Cardiac fibroblast (primary cell): ENCODE data around the gene USP20.

Source experiments
- DNase-seq, 2 donors: peaks; one replicate each; pipeline versions ENCODE4 v3.0.0 to v3.0.0-alpha.2; 2010; ENCODE audit warnings: low read depth in 2 of 2
- H3K4me3 ChIP-seq, 2 donors: replicated peaks in 1 of 2; 1 replicate in 1 of 2; 2 replicates in 1 of 2; pipeline ENCODE4 v1.5.1; 2011; ENCODE audit warnings: low read depth in 2 of 2, low read length in 2 of 2, mild to moderate bottlenecking in 2 of 2, moderate library complexity in 1 of 2
- CTCF ChIP-seq: IDR thresholded peaks from one replicate; pipeline ENCODE4 v1.5.1; 2011; ENCODE audit warnings: low read depth, mild to moderate bottlenecking, low read length, inconsistent platforms

Gene USP20

GRCh38 chr9:129811967-129812363 lies 23.3 kb upstream of the USP20 start:
- peak in 1 of 2 donors; percentile 55 for DNase-seq
- H3K4me3 ChIP-seq, result no peak overlapping the region
- no peak for TF ChIP-seq CTCF

GRCh38 chr9:129812385-129812784 lies 22.9 kb upstream of the USP20 start:
- no peak for TF ChIP-seq CTCF
- no peak for DNase-seq
- H3K4me3 ChIP-seq, result no peak overlapping the region

- no peak for TF ChIP-seq CTCF
- no peak overlapping the region for H3K4me3 ChIP-seq
- DNase-seq, result no peak
These were observed 21.6 kb upstream of the USP20 start for GRCh38 chr9:129813661-129814060.

- H3K4me3 ChIP-seq, result no peak overlapping the region
- no peak for TF ChIP-seq CTCF
- DNase-seq, result no peak
These were observed 20.6 kb upstream of the USP20 start for GRCh38 chr9:129814432-129815223.

- TF ChIP-seq CTCF, result no peak
- no peak for DNase-seq
These were observed 20.0 kb upstream of the USP20 start for GRCh38 chr9:129815278-129815677.

GRCh38 chr9:129816501-129817435 lies 18.5 kb upstream of the USP20 start:
- no peak for DNase-seq
- TF ChIP-seq CTCF, result no peak
- no peak overlapping the region for H3K4me3 ChIP-seq

More at GRCh38 chr9:129815278-129815677, 20.0 kb upstream of the USP20 start:
- H3K4me3 ChIP-seq, result no peak overlapping the region
